ENCODE results near the gene MUC21. TPM values are rescaled to one million over a fixed set of nuclear protein-coding genes. Genes with fewer than 3 reads are reported as not detected.

Gene MUC21
- polyA plus RNA-seq, 1 of the 3 experiments (the other 2 are of a cell fraction) = not detected

DNA sequence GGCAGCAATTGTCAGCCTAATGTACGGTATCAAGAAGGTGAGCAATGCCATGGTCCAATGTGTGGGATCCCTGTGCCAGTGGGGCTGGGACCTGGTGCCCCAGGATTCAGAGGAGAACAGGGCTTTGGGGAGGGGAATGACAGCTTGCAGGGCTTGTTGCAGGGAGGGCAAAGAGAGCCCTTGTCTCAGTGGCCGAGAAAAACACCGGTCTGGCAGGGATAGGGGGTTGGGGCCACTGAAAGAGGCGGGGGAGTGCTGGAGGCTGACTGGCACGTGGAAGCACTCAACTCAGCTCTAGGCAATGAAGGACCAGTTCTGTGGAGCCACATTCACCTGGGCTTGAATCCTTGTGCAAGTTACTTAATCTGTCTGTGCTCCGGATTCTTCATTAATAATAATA is 46.3 kb upstream of the MUC21 start:
- Histone ChIP-seq H2AFZ (ENCODE audit: low read depth) (no peak overlapping the region), H3K27ac (ENCODE audit: low read depth in 2 of 2, low read length in 1 of 2) (no peak overlapping the region), H3K9me3 (no peaks in the 10 kb centered on the region), H3K4me2 (no peak overlapping the region), H4K20me1 (ENCODE audit: insufficient read depth) (no peaks in the 10 kb centered on the region), H3K9me2 (no peaks in the 10 kb centered on the region), H3K4me1 (ENCODE audit: control insufficient read depth in 1 of 2, insufficient read depth in 2 of 2, low read depth in 1 of 2, low read length in 1 of 2) (peaks cover 0 to 1% of the 10 kb centered on the region in 2 experiments; a peak in 1 of 4 replicates), H3K27me3 (ENCODE audit: insufficient read depth) (no peaks in the 10 kb centered on the region), H3K36me3 (replicated peaks in 1 of 2; ENCODE audit: control insufficient read depth in 1 of 2, insufficient read depth in 2 of 2, low read length in 1 of 2) (no peaks in the 10 kb centered on the region), H3K79me2 (ENCODE audit: insufficient read depth) (no peaks in the 10 kb centered on the region), H3K4me3 (ENCODE audit: low read depth in 2 of 2, low read length in 1 of 2) (no peak overlapping the region), H3K9ac (no peak overlapping the region), H3F3A (replicated peaks; ENCODE audit: insufficient read depth) (no peaks in the 10 kb centered on the region)
- POLR2A ChIA-PET = no interaction called here
- DNase-seq = no peak
- CTCF ChIA-PET = no interaction called here
- 79% methylated on average over 4 of the region's 6 CpGs for WGBS (ENCODE audit: low lambda C conversion rate)
- TF ChIP-seq SIN3A (IDR thresholded peaks at IDR 0.05; ENCODE audit: borderline replicate concordance, low read depth, low read length) (no peak), TEAD4 (IDR thresholded peaks at IDR 0.05; ENCODE audit: borderline replicate concordance, insufficient read depth) (no peak), RFX5 (IDR thresholded peaks at IDR 0.05; ENCODE audit: low read length) (no peak), TAF1 (IDR thresholded peaks at IDR 0.05; ENCODE audit: borderline replicate concordance, low read depth, low read length) (no peak), FOXM1 (IDR thresholded peaks at IDR 0.05; ENCODE audit: low read depth) (no peak), NRF1 (IDR thresholded peaks at IDR 0.05; ENCODE audit: low read depth, low read length) (no peak)
- TF ChIP-seq, protein P1, sequence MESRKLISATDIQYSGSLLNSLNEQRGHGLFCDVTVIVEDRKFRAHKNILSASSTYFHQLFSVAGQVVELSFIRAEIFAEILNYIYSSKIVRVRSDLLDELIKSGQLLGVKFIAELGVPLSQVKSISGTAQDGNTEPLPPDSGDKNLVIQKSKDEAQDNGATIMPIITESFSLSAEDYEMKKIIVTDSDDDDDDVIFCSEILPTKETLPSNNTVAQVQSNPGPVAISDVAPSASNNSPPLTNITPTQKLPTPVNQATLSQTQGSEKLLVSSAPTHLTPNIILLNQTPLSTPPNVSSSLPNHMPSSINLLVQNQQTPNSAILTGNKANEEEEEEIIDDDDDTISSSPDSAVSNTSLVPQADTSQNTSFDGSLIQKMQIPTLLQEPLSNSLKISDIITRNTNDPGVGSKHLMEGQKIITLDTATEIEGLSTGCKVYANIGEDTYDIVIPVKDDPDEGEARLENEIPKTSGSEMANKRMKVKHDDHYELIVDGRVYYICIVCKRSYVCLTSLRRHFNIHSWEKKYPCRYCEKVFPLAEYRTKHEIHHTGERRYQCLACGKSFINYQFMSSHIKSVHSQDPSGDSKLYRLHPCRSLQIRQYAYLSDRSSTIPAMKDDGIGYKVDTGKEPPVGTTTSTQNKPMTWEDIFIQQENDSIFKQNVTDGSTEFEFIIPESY (IDR thresholded peaks at IDR 0.05; ENCODE audit: borderline replicate concordance, low read depth) = no peak

DNA sequence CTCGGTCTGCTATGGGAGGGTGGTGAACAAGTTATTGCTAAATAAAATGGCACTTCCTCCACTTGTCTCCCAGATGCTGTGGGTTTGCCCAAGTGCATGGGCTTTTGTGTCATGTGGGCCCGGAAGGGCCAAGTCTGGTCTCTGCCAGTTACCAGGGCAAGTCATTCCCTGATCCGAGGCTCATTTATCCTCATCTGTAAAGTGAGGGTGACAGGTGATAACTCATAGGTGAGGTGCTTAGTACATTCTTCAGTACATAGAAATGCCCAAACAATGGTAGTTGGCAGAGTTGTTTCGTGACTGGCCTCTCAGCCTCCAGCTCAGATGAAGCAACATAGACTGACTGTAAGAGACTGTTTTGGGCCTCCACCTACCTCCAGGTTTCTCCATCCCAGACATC is 44.8 kb upstream of the MUC21 start:
- Histone ChIP-seq H2AFZ (ENCODE audit: low read depth) (no peak overlapping the region), H3K9me2 (no peaks in the 10 kb centered on the region), H3K27me3 (ENCODE audit: insufficient read depth) (no peaks in the 10 kb centered on the region), H4K20me1 (ENCODE audit: insufficient read depth) (no peaks in the 10 kb centered on the region), H3K9ac (no peak overlapping the region), H3K79me2 (ENCODE audit: insufficient read depth) (no peaks in the 10 kb centered on the region), H3K4me3 (ENCODE audit: low read depth in 2 of 2, low read length in 1 of 2) (no peak overlapping the region), H3K9me3 (no peaks in the 10 kb centered on the region), H3K27ac (ENCODE audit: low read depth in 2 of 2, low read length in 1 of 2) (no peak overlapping the region), H3K4me1 (ENCODE audit: control insufficient read depth in 1 of 2, insufficient read depth in 2 of 2, low read depth in 1 of 2, low read length in 1 of 2) (peaks cover 0 to 4% of the 10 kb centered on the region in 2 experiments; a peak in 1 of 4 replicates), H3K36me3 (replicated peaks in 1 of 2; ENCODE audit: control insufficient read depth in 1 of 2, insufficient read depth in 2 of 2, low read length in 1 of 2) (no peaks in the 10 kb centered on the region), H3K4me2 (no peak overlapping the region), H3F3A (replicated peaks; ENCODE audit: insufficient read depth) (no peaks in the 10 kb centered on the region)
- WGBS (ENCODE audit: low lambda C conversion rate) = 45% methylated on average over 3 of the region's 4 CpGs
- POLR2A ChIA-PET = no interaction called here
- CTCF ChIA-PET = interaction anchor here (1.0 kb wide), 1 partner anchor 20 kb away, joined by 3 read pairs; no protein-coding TSS in a partner anchor
- no peak for DNase-seq
- TF ChIP-seq REST (IDR thresholded peaks at IDR 0.05; ENCODE audit: low read depth, low read length) (no peak), RAD21 (IDR thresholded peaks at IDR 0.05; ENCODE audit: low read length) (no peak), MEF2A (IDR thresholded peaks at IDR 0.05; ENCODE audit: borderline replicate concordance, low read depth) (no peak), PBX3 (IDR thresholded peaks at IDR 0.05) (0 out of 2 replicates have a peak, but pooled peaks have one; percentile 12)

All from SK-N-SH (cell line).